Measurements from ENCODE around the gene RAB34. TPM values are rescaled to one million over a fixed set of nuclear protein-coding genes. Genes with fewer than 3 reads are reported as not detected.
A peak's percentile ranks its signal among the peaks of the same experiment; 100 is the strongest.

RAB34 gene
- total RNA-seq, 1 experiment from 2014 or later, result 158 TPM

GRCh38 chr17:28720247-28720996 lies 2.8 kb upstream of the RAB34 start:
- H3K4me1 ChIP-seq (ENCODE audit: insufficient read depth, low read length, poor library complexity, severe bottlenecking), result peaks cover 58% of the 10 kb centered on the region

GRCh38 chr17:28719021-28719433 lies 1.4 kb upstream of the RAB34 start:
- Histone ChIP-seq H3K27me3 (replicated peaks; ENCODE audit: insufficient read depth, low read depth, low read length, poor library complexity) (no peaks in the 10 kb centered on the region), H3K36me3 (ENCODE audit: insufficient read depth, low read length, poor library complexity, severe bottlenecking) (peaks cover 57% of the 10 kb centered on the region), H3K27ac (ENCODE audit: low read depth, low read length, poor library complexity, severe bottlenecking) (peak overlapping the region; percentile 81), H3K4me3 (ENCODE audit: low read depth, low read length, poor library complexity, severe bottlenecking) (peak overlapping the region; percentile 72), H3K4me1 (ENCODE audit: insufficient read depth, low read length, poor library complexity, severe bottlenecking) (peaks cover 50% of the 10 kb centered on the region), H3K9me3 (ENCODE audit: low read depth, low read length, poor library complexity, severe bottlenecking) (no peaks in the 10 kb centered on the region)
- ChIA-PET POLR2A (ENCODE audit: low non-redundant PET) (interaction anchor here (0.6 to 1.1 kb wide), 6 partner anchors 9 to 233 kb away, joined by 3 to 10 read pairs (median 4); partner anchors contain the start of genes NEK8 and PHF12), CTCF (interaction anchor here (0.6 to 1.0 kb wide), 4 partner anchors 8 to 146 kb away, joined by 3 to 5 read pairs (median 4); partner anchors contain the start of genes NEK8 and PROCA1)
- TF ChIP-seq EZH2 (IDR thresholded peaks at IDR 0.05; ENCODE audit: borderline replicate concordance, low read depth, low read length, poor library complexity, severe bottlenecking) (no peak), CTCF (conservative IDR thresholded peaks at IDR 0.05; ENCODE audit: low read depth, low read length) (no peak)
- DNase-seq (ENCODE audit: low spot score), result no peak
- no TSS peak for BruUV-seq (replicated peaks)
- intact Hi-C loops (cut with micrococcal nuclease; ENCODE audit: unreplicated experiment), result no loop called here

More at GRCh38 chr17:28720247-28720996, 2.8 kb upstream of the RAB34 start:
- intact Hi-C loops (cut with micrococcal nuclease; ENCODE audit: unreplicated experiment), result no loop called here
- Histone ChIP-seq H3K36me3 (ENCODE audit: insufficient read depth, low read length, poor library complexity, severe bottlenecking) (peaks cover 54% of the 10 kb centered on the region), H3K9me3 (ENCODE audit: low read depth, low read length, poor library complexity, severe bottlenecking) (no peaks in the 10 kb centered on the region), H3K4me3 (ENCODE audit: low read depth, low read length, poor library complexity, severe bottlenecking) (peak overlapping the region; percentile 72), H3K27ac (ENCODE audit: low read depth, low read length, poor library complexity, severe bottlenecking) (peak overlapping the region; percentile 81), H3K27me3 (replicated peaks; ENCODE audit: insufficient read depth, low read depth, low read length, poor library complexity) (no peaks in the 10 kb centered on the region)
- no peak for DNase-seq (ENCODE audit: low spot score)
- ChIA-PET CTCF (interaction anchor here (1.0 kb wide), 1 partner anchor 8 kb away, joined by 3 read pairs; the partner anchor contains the start of gene NEK8), POLR2A (ENCODE audit: low non-redundant PET) (interaction anchor here (0.5 to 1.1 kb wide), 5 partner anchors 10 to 1753 kb away, joined by 3 to 17 read pairs (median 3); no protein-coding TSS in a partner anchor)
- BruUV-seq (replicated peaks), result TSS peak; percentile 84
- TF ChIP-seq CTCF (conservative IDR thresholded peaks at IDR 0.05; ENCODE audit: low read depth, low read length) (0 out of 2 replicates have a peak, but pooled peaks have one; percentile 16), EZH2 (IDR thresholded peaks at IDR 0.05; ENCODE audit: borderline replicate concordance, low read depth, low read length, poor library complexity, severe bottlenecking) (no peak)

GRCh38 chr17:28718333-28719020 lies 809 bp upstream of the RAB34 start:
- Histone ChIP-seq H3K27ac (ENCODE audit: low read depth, low read length, poor library complexity, severe bottlenecking) (peak overlapping the region; percentile 97), H3K36me3 (ENCODE audit: insufficient read depth, low read length, poor library complexity, severe bottlenecking) (peaks cover 56% of the 10 kb centered on the region), H3K4me1 (ENCODE audit: insufficient read depth, low read length, poor library complexity, severe bottlenecking) (peaks cover 47% of the 10 kb centered on the region), H3K9me3 (ENCODE audit: low read depth, low read length, poor library complexity, severe bottlenecking) (no peaks in the 10 kb centered on the region), H3K27me3 (replicated peaks; ENCODE audit: insufficient read depth, low read depth, low read length, poor library complexity) (no peaks in the 10 kb centered on the region), H3K4me3 (ENCODE audit: low read depth, low read length, poor library complexity, severe bottlenecking) (peak overlapping the region; percentile 97)
- peak; percentile 66 for DNase-seq (ENCODE audit: low spot score)
- no TSS peak for BruUV-seq (replicated peaks)
- POLR2A ChIA-PET (ENCODE audit: low non-redundant PET), result no interaction called here
- CTCF ChIA-PET, result no interaction called here
- intact Hi-C loops (cut with micrococcal nuclease; ENCODE audit: unreplicated experiment), result no loop called here
- TF ChIP-seq EZH2 (IDR thresholded peaks at IDR 0.05; ENCODE audit: borderline replicate concordance, low read depth, low read length, poor library complexity, severe bottlenecking), result no peak
- no peak for TF ChIP-seq CTCF (conservative IDR thresholded peaks at IDR 0.05; ENCODE audit: low read depth, low read length)
